Measurements from ENCODE around the gene SLC36A1. TPM values are rescaled to one million over a fixed set of nuclear protein-coding genes. Genes with fewer than 3 reads are reported as not detected.

SLC36A1 gene
- total and polyA plus RNA-seq, 2 experiments from 2014 or later = 6.9 to 10.1 TPM

- no peaks in the 10 kb centered on the region for H3K27me3 ChIP-seq (replicated peaks; ENCODE audit: insufficient read depth)
- H3F3A ChIP-seq (ENCODE audit: insufficient read depth) = peaks cover 22% of the 10 kb centered on the region
- peaks cover 28% of the 10 kb centered on the region for H3K4me1 ChIP-seq (ENCODE audit: insufficient read depth)
- H3K4me2 ChIP-seq (ENCODE audit: unreplicated experiment) = no peak overlapping the region
- TF ChIP-seq EZH2 (IDR thresholded peaks at IDR 0.05; ENCODE audit: insufficient read depth, poor library complexity, severe bottlenecking) (no peak), EZH2phosphoT487 (IDR thresholded peaks at IDR 0.05; ENCODE audit: insufficient read depth, low read depth) (no peak)
- no peak for DNase-seq
- H3K9ac ChIP-seq = no peak overlapping the region
- H3K9me3 ChIP-seq (ENCODE audit: low read depth) = no peaks in the 10 kb centered on the region
- H3K79me2 ChIP-seq (ENCODE audit: insufficient read depth) = no peaks in the 10 kb centered on the region
- no peaks in the 10 kb centered on the region; the same call in 1 of the 2 replicates for H3K36me3 ChIP-seq (ENCODE audit: low read depth)
- no peak overlapping the region for H3K4me3 ChIP-seq
- no peaks in the 10 kb centered on the region for H3K9me2 ChIP-seq (ENCODE audit: insufficient read depth)
- in situ Hi-C loops (cut with MboI) = no loop called here
- no peak overlapping the region for H3K27ac ChIP-seq
- no peaks in the 10 kb centered on the region for H4K20me1 ChIP-seq (ENCODE audit: insufficient read depth)
- H2AFZ ChIP-seq = no peak overlapping the region
- 99% methylated on average over 8 of the region's 8 CpGs for WGBS, 2 experiments (ENCODE audit: low coverage in 1 of 2, low lambda C conversion rate in 2 of 2, missing lambda C conversion rate in 2 of 2)
Observed at GRCh38 chr5:151467576-151467975, 20.2 kb downstream of the SLC36A1 start.

GRCh38 chr5:151469386-151469785 is 22.0 kb downstream of the SLC36A1 start:
- Histone ChIP-seq H3K4me3 (no peak overlapping the region; the same call in 1 of the 2 replicates), H3K9ac (peak overlapping the region; percentile 11), H3K79me2 (ENCODE audit: insufficient read depth) (no peaks in the 10 kb centered on the region), H3F3A (ENCODE audit: insufficient read depth) (peaks cover 22% of the 10 kb centered on the region), H3K36me3 (ENCODE audit: low read depth) (no peaks in the 10 kb centered on the region; the same call in 1 of the 2 replicates), H3K4me2 (ENCODE audit: unreplicated experiment) (peak overlapping the region; percentile 67), H2AFZ (0 out of 2 replicates have a peak overlapping the region, but pooled peaks have one; percentile 19), H3K27me3 (replicated peaks; ENCODE audit: insufficient read depth) (no peaks in the 10 kb centered on the region), H3K9me3 (ENCODE audit: low read depth) (no peaks in the 10 kb centered on the region), H3K27ac (peak overlapping the region; percentile 51), H3K9me2 (ENCODE audit: insufficient read depth) (no peaks in the 10 kb centered on the region), H3K4me1 (ENCODE audit: insufficient read depth) (peaks cover 28% of the 10 kb centered on the region), H4K20me1 (ENCODE audit: insufficient read depth) (no peaks in the 10 kb centered on the region)
- peak; percentile 56 for DNase-seq
- TF ChIP-seq EZH2 (IDR thresholded peaks at IDR 0.05; ENCODE audit: insufficient read depth, poor library complexity, severe bottlenecking) (no peak), EZH2phosphoT487 (IDR thresholded peaks at IDR 0.05; ENCODE audit: insufficient read depth, low read depth) (no peak)
- in situ Hi-C loops (cut with MboI) = no loop called here

GRCh38 chr5:151469992-151470391 is 22.6 kb downstream of the SLC36A1 start:
- Histone ChIP-seq H3K4me3 (no peak overlapping the region), H2AFZ (no peak overlapping the region), H3F3A (ENCODE audit: insufficient read depth) (peaks cover 22% of the 10 kb centered on the region), H3K9me3 (ENCODE audit: low read depth) (no peaks in the 10 kb centered on the region), H3K27ac (peak overlapping the region; percentile 51), H3K9ac (0 out of 2 replicates have a peak overlapping the region, but pooled peaks have one; percentile 13), H3K4me2 (ENCODE audit: unreplicated experiment) (peak overlapping the region; percentile 42), H3K27me3 (replicated peaks; ENCODE audit: insufficient read depth) (no peaks in the 10 kb centered on the region), H3K36me3 (ENCODE audit: low read depth) (no peaks in the 10 kb centered on the region; the same call in 1 of the 2 replicates), H3K9me2 (ENCODE audit: insufficient read depth) (no peaks in the 10 kb centered on the region), H4K20me1 (ENCODE audit: insufficient read depth) (no peaks in the 10 kb centered on the region), H3K4me1 (ENCODE audit: insufficient read depth) (peaks cover 28% of the 10 kb centered on the region), H3K79me2 (ENCODE audit: insufficient read depth) (no peaks in the 10 kb centered on the region)
- WGBS, 2 experiments (ENCODE audit: low coverage in 1 of 2, low lambda C conversion rate in 2 of 2, missing lambda C conversion rate in 2 of 2) = 81% methylated on average over 3 of the region's 3 CpGs
- DNase-seq = no peak
- TF ChIP-seq EZH2 (IDR thresholded peaks at IDR 0.05; ENCODE audit: insufficient read depth, poor library complexity, severe bottlenecking) (no peak), EZH2phosphoT487 (IDR thresholded peaks at IDR 0.05; ENCODE audit: insufficient read depth, low read depth) (no peak)
- in situ Hi-C loops (cut with MboI) = no loop called here

GRCh38 chr5:151470439-151470838 is 23.0 kb downstream of the SLC36A1 start:
- Histone ChIP-seq H3K9me3 (ENCODE audit: low read depth) (no peaks in the 10 kb centered on the region), H3K4me2 (ENCODE audit: unreplicated experiment) (peak overlapping the region; percentile 42), H4K20me1 (ENCODE audit: insufficient read depth) (no peaks in the 10 kb centered on the region), H3K9me2 (ENCODE audit: insufficient read depth) (no peaks in the 10 kb centered on the region), H3F3A (ENCODE audit: insufficient read depth) (peaks cover 22% of the 10 kb centered on the region), H3K27me3 (replicated peaks; ENCODE audit: insufficient read depth) (no peaks in the 10 kb centered on the region), H3K4me1 (ENCODE audit: insufficient read depth) (peaks cover 28% of the 10 kb centered on the region), H3K9ac (0 out of 2 replicates have a peak overlapping the region, but pooled peaks have one; percentile 13), H3K36me3 (ENCODE audit: low read depth) (no peaks in the 10 kb centered on the region; the same call in 1 of the 2 replicates), H2AFZ (no peak overlapping the region), H3K4me3 (no peak overlapping the region), H3K27ac (peak overlapping the region; percentile 51), H3K79me2 (ENCODE audit: insufficient read depth) (no peaks in the 10 kb centered on the region)
- DNase-seq = peak; percentile 96
- TF ChIP-seq EZH2 (IDR thresholded peaks at IDR 0.05; ENCODE audit: insufficient read depth, poor library complexity, severe bottlenecking) = no peak
- TF ChIP-seq EZH2phosphoT487 (IDR thresholded peaks at IDR 0.05; ENCODE audit: insufficient read depth, low read depth) = no peak
- 27 to 35% methylated on average over 4 of the region's 4 CpGs for WGBS, 2 experiments (ENCODE audit: low coverage in 1 of 2, low lambda C conversion rate in 2 of 2, missing lambda C conversion rate in 2 of 2)
- in situ Hi-C loops (cut with MboI) = no loop called here

Data from GM23248 (cell line).